Neural progenitor cell (in vitro differentiated cells): ENCODE data around the gene ACACA.

ENCODE experiments used
- EZH2phosphoT487 ChIP-seq: fragments of 200-600 bp; sonication (generic); IDR thresholded peaks from 2 replicates; pipeline ENCODE4 v1.6.1; 2017; ENCODE audit warnings: antibody characterized with exemption
- TF ChIP-seq, protein P1 (sequence below): fragments of 200-600 bp; sonication (generic); IDR thresholded peaks from 2 replicates; pipeline ENCODE4 v1.5.1; 2017; ENCODE audit warnings: antibody characterized with exemption, mild to moderate bottlenecking

DNA sequence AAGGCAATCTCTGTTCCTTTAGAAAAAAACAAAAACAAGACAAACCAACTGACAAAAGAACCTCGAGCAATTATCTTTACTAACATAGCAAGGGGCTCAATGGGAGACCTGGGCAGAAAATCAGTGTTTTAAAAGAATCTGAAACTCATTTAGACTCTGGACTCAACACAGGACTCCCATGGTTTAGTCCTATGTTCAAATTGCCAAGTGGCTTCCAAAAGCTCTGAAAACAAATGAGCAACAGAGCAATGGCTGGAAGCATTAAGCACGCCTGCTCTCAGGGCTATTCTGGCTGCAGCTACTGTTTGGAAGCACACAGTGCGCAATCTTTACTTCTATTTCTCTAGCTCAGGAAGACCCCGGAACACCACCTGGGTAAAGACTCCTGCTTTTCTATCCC, 295.9 kb downstream of the ACACA start:
- TF ChIP-seq, protein P1, sequence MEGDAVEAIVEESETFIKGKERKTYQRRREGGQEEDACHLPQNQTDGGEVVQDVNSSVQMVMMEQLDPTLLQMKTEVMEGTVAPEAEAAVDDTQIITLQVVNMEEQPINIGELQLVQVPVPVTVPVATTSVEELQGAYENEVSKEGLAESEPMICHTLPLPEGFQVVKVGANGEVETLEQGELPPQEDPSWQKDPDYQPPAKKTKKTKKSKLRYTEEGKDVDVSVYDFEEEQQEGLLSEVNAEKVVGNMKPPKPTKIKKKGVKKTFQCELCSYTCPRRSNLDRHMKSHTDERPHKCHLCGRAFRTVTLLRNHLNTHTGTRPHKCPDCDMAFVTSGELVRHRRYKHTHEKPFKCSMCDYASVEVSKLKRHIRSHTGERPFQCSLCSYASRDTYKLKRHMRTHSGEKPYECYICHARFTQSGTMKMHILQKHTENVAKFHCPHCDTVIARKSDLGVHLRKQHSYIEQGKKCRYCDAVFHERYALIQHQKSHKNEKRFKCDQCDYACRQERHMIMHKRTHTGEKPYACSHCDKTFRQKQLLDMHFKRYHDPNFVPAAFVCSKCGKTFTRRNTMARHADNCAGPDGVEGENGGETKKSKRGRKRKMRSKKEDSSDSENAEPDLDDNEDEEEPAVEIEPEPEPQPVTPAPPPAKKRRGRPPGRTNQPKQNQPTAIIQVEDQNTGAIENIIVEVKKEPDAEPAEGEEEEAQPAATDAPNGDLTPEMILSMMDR: no peak
- peak; percentile 30 for TF ChIP-seq EZH2phosphoT487
